CD4-positive, alpha-beta T cell treated with Interleukin-2 at 100 ng/mL for 4 hours (primary cell): Measurements from ENCODE around the gene VPS18.
"Not testable (repeated sequence)": the region's sequence is repeated elsewhere in the genome, so short reads cannot be mapped to it uniquely, and the experiment has no call there.

Experiments used
- DNase-seq: peaks from one replicate; pipeline ENCODE4 v3.0.0-alpha.2; 2020; ENCODE audit warnings: low spot score

The VPS18 gene

GRCh38 chr15:40893733-40894680 lies at the start of gene VPS18:
TSS of gene VPS18 (plus strand) at chr15:40894450. CDS start at chr15:40894769, 319 bp downstream.
- DNase-seq: peak; percentile 98

GRCh38 chr15:40844696-40845030 lies 49.6 kb upstream of the VPS18 start:
- DNase-seq: peak; percentile 23

GRCh38 chr15:40845036-40845435 lies 49.2 kb upstream of the VPS18 start:
- DNase-seq: no peak

- no peak for DNase-seq
These were observed 48.6 kb upstream of the VPS18 start for GRCh38 chr15:40845511-40846284.

- no peak for DNase-seq
These were observed 47.4 kb upstream of the VPS18 start for GRCh38 chr15:40846841-40847222.

- peak; percentile 5 for DNase-seq
These were observed 46.9 kb upstream of the VPS18 start for GRCh38 chr15:40847223-40847961.

- DNase-seq: no peak
These were observed 43.6 kb upstream of the VPS18 start for GRCh38 chr15:40850576-40851112.

- no peak for DNase-seq
These were observed 41.7 kb upstream of the VPS18 start for GRCh38 chr15:40852529-40852928.

- no peak for DNase-seq
These were observed 40.9 kb upstream of the VPS18 start for GRCh38 chr15:40853241-40853890.

- no peak for DNase-seq
These were observed 40.1 kb upstream of the VPS18 start for GRCh38 chr15:40854161-40854560.

- DNase-seq: no peak
These were observed 38.5 kb upstream of the VPS18 start for GRCh38 chr15:40855706-40856234.

- no peak for DNase-seq
These were observed 37.5 kb upstream of the VPS18 start for GRCh38 chr15:40856746-40857145.

- peak; percentile 80 for DNase-seq
These were observed 36.5 kb upstream of the VPS18 start for GRCh38 chr15:40857601-40858341.

GRCh38 chr15:40858706-40859105 lies 35.5 kb upstream of the VPS18 start:
- no peak for DNase-seq

GRCh38 chr15:40859206-40859851 lies 34.9 kb upstream of the VPS18 start:
- peak; percentile 83 for DNase-seq

GRCh38 chr15:40861147-40861546 lies 33.1 kb upstream of the VPS18 start:
- not testable (repeated sequence) for DNase-seq

- DNase-seq: no peak
These were observed 30.5 kb upstream of the VPS18 start for GRCh38 chr15:40863660-40864270.

- DNase-seq: no peak
These were observed 27.1 kb upstream of the VPS18 start for GRCh38 chr15:40867199-40867598.

- DNase-seq: no peak
These were observed 24.6 kb upstream of the VPS18 start for GRCh38 chr15:40869686-40870085.

GRCh38 chr15:40870716-40871115 lies 23.5 kb upstream of the VPS18 start:
- DNase-seq: no peak
